ENCODE measurements around the gene AASDH.

DNA sequence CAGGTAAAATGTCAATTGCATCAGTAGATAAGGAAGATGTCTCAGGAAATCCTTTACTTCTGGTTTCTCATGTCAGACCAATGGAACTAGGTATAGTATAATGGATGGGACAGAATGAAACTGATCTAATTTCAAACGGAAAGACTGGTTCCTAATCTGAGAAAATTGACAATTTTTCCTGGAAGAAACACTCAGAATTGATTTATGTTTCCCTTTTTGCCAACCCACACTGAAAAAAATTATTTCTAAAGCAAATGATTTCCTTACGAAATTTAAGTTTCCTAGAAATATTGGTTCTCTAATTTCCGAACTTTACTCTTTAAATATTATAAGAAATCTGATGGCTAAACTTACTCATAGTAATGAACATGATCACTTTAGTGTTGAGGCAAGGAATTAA, 29.1 kb upstream of the AASDH start:
- TF ChIP-seq FOXK2 (IDR thresholded peaks at IDR 0.05) (no peak), FOXM1 (IDR thresholded peaks at IDR 0.05; ENCODE audit: borderline replicate concordance) (no peak), TARDBP (IDR thresholded peaks at IDR 0.05) (no peak), ZNF384 (IDR thresholded peaks at IDR 0.05) (no peak), SUZ12 (IDR thresholded peaks at IDR 0.05) (no peak)
